Stomach (tissue), 4 donors: Measurements from ENCODE around the gene CENPU.

Experiments
- CTCF ChIP-seq, 7 experiments: fragments of 450-650 bp in 4 of 7; fragments of 200-600 bp in 3 of 7; sonication (generic) in 3 of 7; IDR thresholded peaks; one replicate each; pipeline ENCODE4 v1.5.1; 2016 to 2019; ENCODE audit warnings: antibody characterized with exemption in 7 of 7, control low read depth in 2 of 7, mild to moderate bottlenecking in 1 of 7
- POLR2A ChIP-seq, 4 donors: fragments of 450-650 bp; IDR thresholded peaks; one replicate each; pipeline ENCODE4 v1.6.1; 2016; ENCODE audit warnings: antibody characterized with exemption in 4 of 4, control low read depth in 2 of 4, mild to moderate bottlenecking in 1 of 4, moderate library complexity in 1 of 4
- POLR2AphosphoS5 ChIP-seq, 3 donors: sonication (generic); formaldehyde crosslinking; IDR thresholded peaks; one replicate each; pipeline ENCODE4 v1.6.1; 2016; ENCODE audit warnings: antibody characterized with exemption in 3 of 3

DNA sequence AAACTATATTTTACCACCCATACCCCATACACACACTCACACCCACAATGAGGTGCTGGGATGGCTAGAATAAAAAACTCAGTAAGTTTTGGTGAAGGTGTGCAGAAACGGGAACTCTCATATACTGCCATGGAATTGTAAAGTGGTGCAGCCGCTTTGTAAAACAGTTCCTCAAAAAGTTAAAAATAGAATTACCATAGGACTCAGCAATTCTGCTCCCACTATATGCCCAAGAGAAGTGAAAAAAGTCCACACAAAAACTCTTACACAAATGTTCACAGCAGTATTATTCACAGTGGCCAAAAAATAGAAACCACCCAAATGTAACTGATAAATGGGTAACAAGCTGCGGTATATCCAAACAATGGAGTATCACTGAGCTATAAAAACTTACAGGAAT lies 6.5 kb downstream of the CENPU start:
- TF ChIP-seq CTCF (IDR thresholded peaks at IDR 0.05) (no peak), POLR2AphosphoS5 (IDR thresholded peaks at IDR 0.05) (no peak), POLR2A (IDR thresholded peaks at IDR 0.05) (no peak)
